Measurements from ENCODE around the gene KCNRG. TPM values are rescaled to one million over a fixed set of nuclear protein-coding genes. Genes with fewer than 3 reads are reported as not detected.

The KCNRG gene
- polyA plus RNA-seq, 3 donors = 1.6 to 3.0 (median 2.3) TPM

Other genes with a start within 250 kb of the KCNRG start
- gene KPNA3, start 222.8 kb upstream of the KCNRG start, polyA plus RNA-seq (ENCODE audit: insufficient read length in 3 of 3) = 10 to 100 TPM; 31.2 to 32.3 (median 31.6) TPM
- gene SPRYD7, start 79.1 kb upstream of the KCNRG start, polyA plus RNA-seq (ENCODE audit: insufficient read length in 3 of 3) = 10 to 100 TPM; 10.7 to 11.9 (median 11.3) TPM
- 10 to 100 TPM; 42.4 to 51.1 (median 48.0) TPM for gene TRIM13, start 18.4 kb upstream of the KCNRG start, polyA plus RNA-seq (ENCODE audit: insufficient read length in 3 of 3)

All from renal pelvis (tissue), 3 donors.